Measurements from ENCODE around the gene CYP4X1. TPM values are rescaled to one million over a fixed set of nuclear protein-coding genes. Genes with fewer than 3 reads are reported as not detected.

CYP4X1 gene
- total and polyA plus RNA-seq, 9 of the 15 experiments (the other 6 are each of a cell fraction or from before 2014, with no cell fraction given): 0.03 to 0.17 (median 0.06) TPM; not detected in 6

DNA sequence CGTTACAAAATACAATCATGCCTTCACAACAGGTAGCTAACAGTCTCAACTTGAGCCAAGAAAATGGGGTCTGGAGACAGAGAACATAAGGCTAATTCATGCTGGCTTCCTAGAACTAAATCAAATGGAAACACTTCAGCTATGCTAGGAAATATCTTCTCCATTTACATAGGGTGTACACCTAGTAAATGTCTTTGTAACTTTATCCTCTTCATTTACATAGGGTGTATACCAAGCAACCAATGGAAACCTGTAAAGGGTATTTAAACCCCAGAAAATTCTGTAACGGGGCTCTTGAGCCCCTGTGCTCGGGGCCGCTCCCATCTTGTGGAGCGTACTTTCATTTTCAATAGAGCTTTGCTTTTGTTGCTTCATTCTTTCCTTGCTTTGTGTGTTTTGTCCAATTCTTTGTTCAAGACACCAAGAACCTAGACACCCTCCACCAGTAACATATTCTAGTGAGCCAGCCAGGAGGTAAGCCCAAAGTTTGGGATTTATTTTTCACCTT is 19.5 kb upstream of the CYP4X1 start:
- H3K4me1 ChIP-seq (replicated peaks in 1 of 2; ENCODE audit: control insufficient read depth in 2 of 2, insufficient read depth in 2 of 2, low read length in 2 of 2): no peaks in the 10 kb centered on the region
- no peaks in the 10 kb centered on the region for H3K79me2 ChIP-seq (ENCODE audit: control insufficient read depth, insufficient read depth, low read length)
- DNase-seq (ENCODE audit: extremely low read depth in 1 of 4, low spot score in 3 of 4) (no peak), ATAC-seq (no peak), FAIRE-seq (no peak)
- 0 out of 2 replicates have a peak overlapping the region, but pooled peaks have one; percentile 7 for H3K4me2 ChIP-seq (ENCODE audit: insufficient read depth, low read length)
- H2AFZ ChIP-seq (ENCODE audit: low read depth, low read length): no peak overlapping the region
- ChIA-PET POLR2A (no interaction called here), CTCF (ENCODE audit: low intra/inter-chr PET ratio) (no interaction called here)
- no peaks in the 10 kb centered on the region for H3K9me3 ChIP-seq (replicated peaks; ENCODE audit: control insufficient read depth, insufficient read depth, low read depth, low read length)
- no peak overlapping the region for H3K27ac ChIP-seq (ENCODE audit: extremely low read depth, low read depth, low read length)
- no peaks in the 10 kb centered on the region for H4K20me1 ChIP-seq (replicated peaks; ENCODE audit: control insufficient read depth, insufficient read depth, low read length)
- no TSS peak for BruUV-seq (replicated peaks)
- H3K27me3 ChIP-seq (ENCODE audit: control insufficient read depth in 2 of 2, insufficient read depth in 2 of 2, low read length in 2 of 2): peaks cover 4 to 17% of the 10 kb centered on the region in 2 experiments; a peak in 3 of 5 replicates
- WGBS (ENCODE audit: insufficient coverage, low coverage, missing lambda C conversion rate): 1% methylated on average over 5 of the region's 5 CpGs
- intact Hi-C loops (cut with micrococcal nuclease) (no loop called here), in situ Hi-C loops (cut with MboI) (no loop called here)
- no peaks in the 10 kb centered on the region for H3K36me3 ChIP-seq (ENCODE audit: control insufficient read depth, insufficient read depth, low read length)
- no peaks in the 10 kb centered on the region for H3K9me1 ChIP-seq (ENCODE audit: control insufficient read depth, insufficient read depth, low read length)
- no peak overlapping the region for H3K9ac ChIP-seq (ENCODE audit: insufficient read depth in 1 of 2, low read depth in 2 of 2, low read length in 2 of 2)
- H3K4me3 ChIP-seq: no peak overlapping the region
- TF ChIP-seq CAMTA2 (CRISPR knock-in tag; conservative IDR thresholded peaks at IDR 0.05) (no peak), CXXC5 (CRISPR knock-in tag; IDR thresholded peaks at IDR 0.05) (no peak), RFX7 (CRISPR knock-in tag; IDR thresholded peaks at IDR 0.05) (no peak), PPARD (CRISPR knock-in tag; IDR thresholded peaks at IDR 0.05) (no peak), ZKSCAN3 (CRISPR knock-in tag; IDR thresholded peaks at IDR 0.05) (no peak), ZBTB8A (IDR thresholded peaks at IDR 0.05; ENCODE audit: partially characterized antibody) (no peak), ZNF57 (CRISPR knock-in tag; IDR thresholded peaks at IDR 0.05) (no peak), LCOR (CRISPR knock-in tag; IDR thresholded peaks at IDR 0.05) (no peak), PTRF (tag; IDR thresholded peaks at IDR 0.05) (no peak), RHOXF2B (CRISPR knock-in tag; conservative IDR thresholded peaks at IDR 0.05) (no peak), MCM7 (IDR thresholded peaks at IDR 0.05) (no peak), IRF2 (CRISPR knock-in tag; IDR thresholded peaks at IDR 0.05) (no peak), PCBP2 (IDR thresholded peaks at IDR 0.05; ENCODE audit: low read depth, low read length, poor library complexity, severe bottlenecking) (no peak), CBX3 (IDR thresholded peaks at IDR 0.05; ENCODE audit: borderline replicate concordance in 1 of 2, low read length in 2 of 2) (no peak), ZNF79 (CRISPR knock-in tag; IDR thresholded peaks at IDR 0.05; ENCODE audit: low read depth) (no peak), HDAC3 (IDR thresholded peaks at IDR 0.05; ENCODE audit: borderline replicate concordance, partially characterized antibody) (no peak)
- TF ChIP-seq, protein P1, sequence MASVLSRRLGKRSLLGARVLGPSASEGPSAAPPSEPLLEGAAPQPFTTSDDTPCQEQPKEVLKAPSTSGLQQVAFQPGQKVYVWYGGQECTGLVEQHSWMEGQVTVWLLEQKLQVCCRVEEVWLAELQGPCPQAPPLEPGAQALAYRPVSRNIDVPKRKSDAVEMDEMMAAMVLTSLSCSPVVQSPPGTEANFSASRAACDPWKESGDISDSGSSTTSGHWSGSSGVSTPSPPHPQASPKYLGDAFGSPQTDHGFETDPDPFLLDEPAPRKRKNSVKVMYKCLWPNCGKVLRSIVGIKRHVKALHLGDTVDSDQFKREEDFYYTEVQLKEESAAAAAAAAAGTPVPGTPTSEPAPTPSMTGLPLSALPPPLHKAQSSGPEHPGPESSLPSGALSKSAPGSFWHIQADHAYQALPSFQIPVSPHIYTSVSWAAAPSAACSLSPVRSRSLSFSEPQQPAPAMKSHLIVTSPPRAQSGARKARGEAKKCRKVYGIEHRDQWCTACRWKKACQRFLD (CRISPR knock-in tag; IDR thresholded peaks at IDR 0.05): no peak
- TF ChIP-seq, protein P2, sequence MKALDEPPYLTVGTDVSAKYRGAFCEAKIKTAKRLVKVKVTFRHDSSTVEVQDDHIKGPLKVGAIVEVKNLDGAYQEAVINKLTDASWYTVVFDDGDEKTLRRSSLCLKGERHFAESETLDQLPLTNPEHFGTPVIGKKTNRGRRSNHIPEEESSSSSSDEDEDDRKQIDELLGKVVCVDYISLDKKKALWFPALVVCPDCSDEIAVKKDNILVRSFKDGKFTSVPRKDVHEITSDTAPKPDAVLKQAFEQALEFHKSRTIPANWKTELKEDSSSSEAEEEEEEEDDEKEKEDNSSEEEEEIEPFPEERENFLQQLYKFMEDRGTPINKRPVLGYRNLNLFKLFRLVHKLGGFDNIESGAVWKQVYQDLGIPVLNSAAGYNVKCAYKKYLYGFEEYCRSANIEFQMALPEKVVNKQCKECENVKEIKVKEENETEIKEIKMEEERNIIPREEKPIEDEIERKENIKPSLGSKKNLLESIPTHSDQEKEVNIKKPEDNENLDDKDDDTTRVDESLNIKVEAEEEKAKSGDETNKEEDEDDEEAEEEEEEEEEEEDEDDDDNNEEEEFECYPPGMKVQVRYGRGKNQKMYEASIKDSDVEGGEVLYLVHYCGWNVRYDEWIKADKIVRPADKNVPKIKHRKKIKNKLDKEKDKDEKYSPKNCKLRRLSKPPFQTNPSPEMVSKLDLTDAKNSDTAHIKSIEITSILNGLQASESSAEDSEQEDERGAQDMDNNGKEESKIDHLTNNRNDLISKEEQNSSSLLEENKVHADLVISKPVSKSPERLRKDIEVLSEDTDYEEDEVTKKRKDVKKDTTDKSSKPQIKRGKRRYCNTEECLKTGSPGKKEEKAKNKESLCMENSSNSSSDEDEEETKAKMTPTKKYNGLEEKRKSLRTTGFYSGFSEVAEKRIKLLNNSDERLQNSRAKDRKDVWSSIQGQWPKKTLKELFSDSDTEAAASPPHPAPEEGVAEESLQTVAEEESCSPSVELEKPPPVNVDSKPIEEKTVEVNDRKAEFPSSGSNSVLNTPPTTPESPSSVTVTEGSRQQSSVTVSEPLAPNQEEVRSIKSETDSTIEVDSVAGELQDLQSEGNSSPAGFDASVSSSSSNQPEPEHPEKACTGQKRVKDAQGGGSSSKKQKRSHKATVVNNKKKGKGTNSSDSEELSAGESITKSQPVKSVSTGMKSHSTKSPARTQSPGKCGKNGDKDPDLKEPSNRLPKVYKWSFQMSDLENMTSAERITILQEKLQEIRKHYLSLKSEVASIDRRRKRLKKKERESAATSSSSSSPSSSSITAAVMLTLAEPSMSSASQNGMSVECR (CRISPR knock-in tag; IDR thresholded peaks at IDR 0.05): no peak
- TF ChIP-seq, protein P3, sequence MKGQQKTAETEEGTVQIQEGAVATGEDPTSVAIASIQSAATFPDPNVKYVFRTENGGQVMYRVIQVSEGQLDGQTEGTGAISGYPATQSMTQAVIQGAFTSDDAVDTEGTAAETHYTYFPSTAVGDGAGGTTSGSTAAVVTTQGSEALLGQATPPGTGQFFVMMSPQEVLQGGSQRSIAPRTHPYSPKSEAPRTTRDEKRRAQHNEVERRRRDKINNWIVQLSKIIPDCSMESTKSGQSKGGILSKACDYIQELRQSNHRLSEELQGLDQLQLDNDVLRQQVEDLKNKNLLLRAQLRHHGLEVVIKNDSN (CRISPR knock-in tag; IDR thresholded peaks at IDR 0.05): no peak
